ENCODE measurements around the gene ABLIM1.
"Not testable (repeated sequence)": the region's sequence is repeated elsewhere in the genome, so short reads cannot be mapped to it uniquely, and the experiment has no call there.

The ABLIM1 gene

GRCh38 chr10:114658175-114658574, at the start of gene ABLIM1:
Gene ABLIM1, minus strand, starts transcription at chr10:114658275. Its CDS starts 75 bp downstream, at chr10:114658200.
- TF ChIP-seq POLR2A (IDR thresholded peaks at IDR 0.05; ENCODE audit: low read length) (no peak), GATA1 (IDR thresholded peaks at IDR 0.05; ENCODE audit: low read depth, low read length) (no peak)

DNA sequence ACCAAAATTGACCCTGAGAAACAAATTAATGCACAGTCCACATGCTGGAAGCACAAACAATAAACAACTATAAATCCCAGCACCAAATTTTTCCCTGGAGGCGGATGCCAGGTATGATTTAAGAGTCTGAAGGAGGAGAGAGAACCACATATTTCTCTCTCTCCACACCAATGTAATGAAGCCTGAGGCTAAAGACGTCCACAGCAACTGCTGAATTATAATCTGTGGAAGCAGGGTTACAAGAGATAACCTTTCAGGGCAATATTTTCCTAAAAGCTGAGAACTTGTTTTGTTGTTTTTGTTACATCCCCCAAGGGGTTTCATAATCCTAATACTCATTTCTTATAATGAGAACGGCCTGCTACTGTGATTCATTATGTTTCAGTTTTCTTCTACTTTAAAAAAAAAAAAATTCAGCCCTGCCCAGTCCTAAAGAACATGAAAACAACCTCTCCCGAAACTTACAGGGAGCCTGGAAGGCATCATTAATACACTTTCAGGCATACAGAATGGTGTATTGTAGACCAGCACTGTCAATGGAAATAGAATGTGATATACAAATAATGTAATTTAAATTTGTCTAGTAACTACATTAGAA, 48.5 kb upstream of the ABLIM1 start:
- no peak for DNase-seq
- TF ChIP-seq GATA1 (IDR thresholded peaks at IDR 0.05; ENCODE audit: low read depth, low read length) = no peak
- TF ChIP-seq POLR2A (IDR thresholded peaks at IDR 0.05; ENCODE audit: low read length) = no peak

More at GRCh38 chr10:114658175-114658574, at the start of gene ABLIM1:
- no peak for DNase-seq

- no peak for TF ChIP-seq GATA1 (IDR thresholded peaks at IDR 0.05; ENCODE audit: low read depth, low read length)
- no peak for TF ChIP-seq POLR2A (IDR thresholded peaks at IDR 0.05; ENCODE audit: low read length)
- DNase-seq = no peak
Observed at GRCh38 chr10:114704679-114705078, 46.6 kb upstream of the ABLIM1 start.

- DNase-seq = peak; percentile 5 to 17
- TF ChIP-seq GATA1 (IDR thresholded peaks at IDR 0.05; ENCODE audit: low read depth, low read length) (no peak), POLR2A (IDR thresholded peaks at IDR 0.05; ENCODE audit: low read length) (no peak)
Observed at GRCh38 chr10:114703377-114704107, 45.5 kb upstream of the ABLIM1 start.

GRCh38 chr10:114698271-114699061, 40.4 kb upstream of the ABLIM1 start:
- DNase-seq = no peak
- TF ChIP-seq POLR2A (IDR thresholded peaks at IDR 0.05; ENCODE audit: low read length) (no peak), GATA1 (IDR thresholded peaks at IDR 0.05; ENCODE audit: low read depth, low read length) (no peak)

GRCh38 chr10:114697061-114697598, 39.1 kb upstream of the ABLIM1 start:
- TF ChIP-seq GATA1 (IDR thresholded peaks at IDR 0.05; ENCODE audit: low read depth, low read length) = no peak
- no peak for TF ChIP-seq POLR2A (IDR thresholded peaks at IDR 0.05; ENCODE audit: low read length)
- no peak for DNase-seq

GRCh38 chr10:114696301-114696700, 38.2 kb upstream of the ABLIM1 start:
- DNase-seq = not testable (repeated sequence)

GRCh38 chr10:114694752-114695151, 36.7 kb upstream of the ABLIM1 start:
- TF ChIP-seq POLR2A (IDR thresholded peaks at IDR 0.05; ENCODE audit: low read length) = no peak
- no peak for TF ChIP-seq GATA1 (IDR thresholded peaks at IDR 0.05; ENCODE audit: low read depth, low read length)
- peak; percentile 28 to 53 for DNase-seq

- TF ChIP-seq GATA1 (IDR thresholded peaks at IDR 0.05; ENCODE audit: low read depth, low read length) (no peak), POLR2A (IDR thresholded peaks at IDR 0.05; ENCODE audit: low read length) (no peak)
- no peak for DNase-seq
Observed at GRCh38 chr10:114694062-114694461, 36.0 kb upstream of the ABLIM1 start.

GRCh38 chr10:114691442-114691941, 33.4 kb upstream of the ABLIM1 start:
- no peak for DNase-seq

GRCh38 chr10:114688786-114689185, 30.7 kb upstream of the ABLIM1 start:
- DNase-seq = no peak
- TF ChIP-seq GATA1 (IDR thresholded peaks at IDR 0.05; ENCODE audit: low read depth, low read length) (no peak), POLR2A (IDR thresholded peaks at IDR 0.05; ENCODE audit: low read length) (no peak)

More at GRCh38 chr10:114691442-114691941, 33.4 kb upstream of the ABLIM1 start:
- TF ChIP-seq POLR2A (IDR thresholded peaks at IDR 0.05; ENCODE audit: low read length) = no peak
- TF ChIP-seq GATA1 (IDR thresholded peaks at IDR 0.05; ENCODE audit: low read depth, low read length) = no peak

- no peak for DNase-seq
- no peak for TF ChIP-seq GATA1 (IDR thresholded peaks at IDR 0.05; ENCODE audit: low read depth, low read length)
- TF ChIP-seq POLR2A (IDR thresholded peaks at IDR 0.05; ENCODE audit: low read length) = no peak
Observed at GRCh38 chr10:114687459-114687858, 29.4 kb upstream of the ABLIM1 start.

DNA sequence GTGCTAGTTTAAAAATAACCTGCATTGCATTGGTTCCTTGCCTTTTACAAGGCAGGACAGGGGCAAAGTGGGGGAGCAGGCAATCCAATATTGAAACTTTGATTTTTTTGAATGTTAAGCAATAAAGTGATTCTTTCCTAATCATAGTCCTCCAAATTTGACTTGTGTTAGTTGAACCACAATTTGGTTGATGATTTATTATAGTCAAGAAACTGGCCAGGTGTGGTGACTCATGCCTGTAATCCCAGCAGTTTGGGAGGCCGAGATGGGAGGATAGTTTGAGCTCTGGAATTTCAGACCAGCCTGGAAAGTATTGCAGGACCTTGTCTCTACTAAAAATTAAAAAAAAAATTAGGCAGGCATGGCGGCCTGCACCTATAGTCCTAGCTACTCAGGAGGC, 27.9 kb upstream of the ABLIM1 start:
- no peak for TF ChIP-seq POLR2A (IDR thresholded peaks at IDR 0.05; ENCODE audit: low read length)
- no peak for TF ChIP-seq GATA1 (IDR thresholded peaks at IDR 0.05; ENCODE audit: low read depth, low read length)
- no peak for DNase-seq

GRCh38 chr10:114685456-114685855, 27.4 kb upstream of the ABLIM1 start:
- no peak for TF ChIP-seq GATA1 (IDR thresholded peaks at IDR 0.05; ENCODE audit: low read depth, low read length)
- TF ChIP-seq POLR2A (IDR thresholded peaks at IDR 0.05; ENCODE audit: low read length) = no peak
- peak in 1 of 2 experiments; percentile 2 for DNase-seq

Data from erythroblast (primary cell).